Measurements from ENCODE around the gene STOX2.

The STOX2 gene

GRCh38 chr4:184058026-184058425 is 152.9 kb downstream of the STOX2 start:
- ATAC-seq (ENCODE audit: low read depth) (no peak), DNase-seq (ENCODE audit: low spot score) (no peak)
- H3K9me3 ChIP-seq (ENCODE audit: severe bottlenecking) = no peaks in the 10 kb centered on the region
- H3K4me3 ChIP-seq (ENCODE audit: severe bottlenecking) = no peak overlapping the region
- no peaks in the 10 kb centered on the region for H3K27me3 ChIP-seq (ENCODE audit: insufficient read depth, poor library complexity, severe bottlenecking)
- no peaks in the 10 kb centered on the region for H3K36me3 ChIP-seq (ENCODE audit: low read depth)
- no peaks in the 10 kb centered on the region for H3K4me1 ChIP-seq (ENCODE audit: insufficient read depth, poor library complexity, severe bottlenecking)
- TF ChIP-seq CTCF (IDR thresholded peaks at IDR 0.05; ENCODE audit: poor library complexity, severe bottlenecking) = no peak
- H3K27ac ChIP-seq (ENCODE audit: poor library complexity, severe bottlenecking) = no peak overlapping the region

GRCh38 chr4:184059099-184059498 is 154.0 kb downstream of the STOX2 start:
- ATAC-seq (ENCODE audit: low read depth) = no peak
- Histone ChIP-seq H3K4me1 (ENCODE audit: insufficient read depth, poor library complexity, severe bottlenecking) (no peaks in the 10 kb centered on the region), H3K36me3 (ENCODE audit: low read depth) (no peaks in the 10 kb centered on the region), H3K9me3 (ENCODE audit: severe bottlenecking) (no peaks in the 10 kb centered on the region), H3K4me3 (ENCODE audit: severe bottlenecking) (no peak overlapping the region), H3K27me3 (ENCODE audit: insufficient read depth, poor library complexity, severe bottlenecking) (no peaks in the 10 kb centered on the region), H3K27ac (ENCODE audit: poor library complexity, severe bottlenecking) (no peak overlapping the region)
- no peak for TF ChIP-seq CTCF (IDR thresholded peaks at IDR 0.05; ENCODE audit: poor library complexity, severe bottlenecking)
- no peak for DNase-seq (ENCODE audit: low spot score)

GRCh38 chr4:184061582-184061981 is 156.5 kb downstream of the STOX2 start:
- TF ChIP-seq CTCF (IDR thresholded peaks at IDR 0.05; ENCODE audit: poor library complexity, severe bottlenecking) = no peak
- ATAC-seq (ENCODE audit: low read depth) (no peak), DNase-seq (ENCODE audit: low spot score) (no peak)
- H3K27me3 ChIP-seq (ENCODE audit: insufficient read depth, poor library complexity, severe bottlenecking) = no peaks in the 10 kb centered on the region
- H3K9me3 ChIP-seq (ENCODE audit: severe bottlenecking) = no peaks in the 10 kb centered on the region
- no peaks in the 10 kb centered on the region for H3K4me1 ChIP-seq (ENCODE audit: insufficient read depth, poor library complexity, severe bottlenecking)
- no peaks in the 10 kb centered on the region for H3K36me3 ChIP-seq (ENCODE audit: low read depth)
- no peak overlapping the region for H3K27ac ChIP-seq (ENCODE audit: poor library complexity, severe bottlenecking)
- H3K4me3 ChIP-seq (ENCODE audit: severe bottlenecking) = no peak overlapping the region

- no peak overlapping the region for H3K27ac ChIP-seq (ENCODE audit: poor library complexity, severe bottlenecking)
- no peaks in the 10 kb centered on the region for H3K36me3 ChIP-seq (ENCODE audit: low read depth)
- DNase-seq (ENCODE audit: low spot score) (no peak), ATAC-seq (ENCODE audit: low read depth) (no peak)
- H3K27me3 ChIP-seq (ENCODE audit: insufficient read depth, poor library complexity, severe bottlenecking) = no peaks in the 10 kb centered on the region
- H3K4me1 ChIP-seq (ENCODE audit: insufficient read depth, poor library complexity, severe bottlenecking) = no peaks in the 10 kb centered on the region
- no peak for TF ChIP-seq CTCF (IDR thresholded peaks at IDR 0.05; ENCODE audit: poor library complexity, severe bottlenecking)
- no peaks in the 10 kb centered on the region for H3K9me3 ChIP-seq (ENCODE audit: severe bottlenecking)
- H3K4me3 ChIP-seq (ENCODE audit: severe bottlenecking) = no peak overlapping the region
These were observed 157.7 kb downstream of the STOX2 start for GRCh38 chr4:184062769-184063168.

GRCh38 chr4:184064877-184065276 is 159.8 kb downstream of the STOX2 start:
- Histone ChIP-seq H3K4me1 (ENCODE audit: insufficient read depth, poor library complexity, severe bottlenecking) (no peaks in the 10 kb centered on the region), H3K27ac (ENCODE audit: poor library complexity, severe bottlenecking) (no peak overlapping the region), H3K27me3 (ENCODE audit: insufficient read depth, poor library complexity, severe bottlenecking) (no peaks in the 10 kb centered on the region), H3K4me3 (ENCODE audit: severe bottlenecking) (no peak overlapping the region), H3K36me3 (ENCODE audit: low read depth) (no peaks in the 10 kb centered on the region), H3K9me3 (ENCODE audit: severe bottlenecking) (no peaks in the 10 kb centered on the region)
- TF ChIP-seq CTCF (IDR thresholded peaks at IDR 0.05; ENCODE audit: poor library complexity, severe bottlenecking) = no peak
- DNase-seq (ENCODE audit: low spot score) (no peak), ATAC-seq (ENCODE audit: low read depth) (no peak)
